Cardiac fibroblast (primary cell): ENCODE data around the gene CYP11A1.

Experiments
- DNase-seq, 2 donors: peaks; one replicate each; pipeline versions ENCODE4 v3.0.0 to v3.0.0-alpha.2; 2010; ENCODE audit warnings: low read depth in 2 of 2
- H3K4me3 ChIP-seq, 2 donors: replicated peaks in 1 of 2; 1 replicate in 1 of 2; 2 replicates in 1 of 2; pipeline ENCODE4 v1.5.1; 2011; ENCODE audit warnings: low read depth in 2 of 2, low read length in 2 of 2, mild to moderate bottlenecking in 2 of 2, moderate library complexity in 1 of 2
- TF ChIP-seq, protein P1 (sequence below): IDR thresholded peaks from one replicate; pipeline ENCODE4 v1.5.1; 2011; ENCODE audit warnings: low read depth, mild to moderate bottlenecking, low read length, inconsistent platforms

The CYP11A1 gene

GRCh38 chr15:74301583-74302361, 65.7 kb downstream of the CYP11A1 start:
- no peak for DNase-seq

GRCh38 chr15:74300057-74300795, 67.2 kb downstream of the CYP11A1 start:
- no peak for DNase-seq
- no peak overlapping the region for H3K4me3 ChIP-seq
- TF ChIP-seq, protein P1, sequence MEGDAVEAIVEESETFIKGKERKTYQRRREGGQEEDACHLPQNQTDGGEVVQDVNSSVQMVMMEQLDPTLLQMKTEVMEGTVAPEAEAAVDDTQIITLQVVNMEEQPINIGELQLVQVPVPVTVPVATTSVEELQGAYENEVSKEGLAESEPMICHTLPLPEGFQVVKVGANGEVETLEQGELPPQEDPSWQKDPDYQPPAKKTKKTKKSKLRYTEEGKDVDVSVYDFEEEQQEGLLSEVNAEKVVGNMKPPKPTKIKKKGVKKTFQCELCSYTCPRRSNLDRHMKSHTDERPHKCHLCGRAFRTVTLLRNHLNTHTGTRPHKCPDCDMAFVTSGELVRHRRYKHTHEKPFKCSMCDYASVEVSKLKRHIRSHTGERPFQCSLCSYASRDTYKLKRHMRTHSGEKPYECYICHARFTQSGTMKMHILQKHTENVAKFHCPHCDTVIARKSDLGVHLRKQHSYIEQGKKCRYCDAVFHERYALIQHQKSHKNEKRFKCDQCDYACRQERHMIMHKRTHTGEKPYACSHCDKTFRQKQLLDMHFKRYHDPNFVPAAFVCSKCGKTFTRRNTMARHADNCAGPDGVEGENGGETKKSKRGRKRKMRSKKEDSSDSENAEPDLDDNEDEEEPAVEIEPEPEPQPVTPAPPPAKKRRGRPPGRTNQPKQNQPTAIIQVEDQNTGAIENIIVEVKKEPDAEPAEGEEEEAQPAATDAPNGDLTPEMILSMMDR: no peak

More at GRCh38 chr15:74301583-74302361, 65.7 kb downstream of the CYP11A1 start:
- TF ChIP-seq, protein P1: no peak
- no peak overlapping the region for H3K4me3 ChIP-seq

DNA sequence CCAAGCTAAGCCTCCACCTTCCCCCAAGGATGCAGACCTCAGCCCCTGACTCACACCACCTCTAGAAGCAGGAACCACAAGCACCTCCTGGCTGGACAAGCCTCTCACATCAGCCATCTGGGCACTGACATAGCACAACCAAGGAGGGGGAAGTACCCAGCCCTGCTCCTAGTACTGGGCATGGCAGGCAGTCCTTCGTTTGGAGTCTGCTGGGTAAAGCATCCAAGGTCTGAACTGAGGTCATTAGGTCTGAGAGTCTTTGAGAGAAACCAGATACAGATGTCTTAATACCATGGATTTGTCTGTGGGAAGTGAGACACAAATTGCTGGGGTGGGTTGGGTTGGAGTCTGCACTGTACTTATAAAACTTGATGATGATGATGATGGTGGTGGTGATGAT, 69.6 kb downstream of the CYP11A1 start:
- TF ChIP-seq, protein P1: no peak
- no peak overlapping the region for H3K4me3 ChIP-seq
- DNase-seq: no peak

- no peak overlapping the region for H3K4me3 ChIP-seq
- DNase-seq: no peak
- TF ChIP-seq, protein P1: no peak
These were observed 71.6 kb downstream of the CYP11A1 start for GRCh38 chr15:74295800-74296199.

DNA sequence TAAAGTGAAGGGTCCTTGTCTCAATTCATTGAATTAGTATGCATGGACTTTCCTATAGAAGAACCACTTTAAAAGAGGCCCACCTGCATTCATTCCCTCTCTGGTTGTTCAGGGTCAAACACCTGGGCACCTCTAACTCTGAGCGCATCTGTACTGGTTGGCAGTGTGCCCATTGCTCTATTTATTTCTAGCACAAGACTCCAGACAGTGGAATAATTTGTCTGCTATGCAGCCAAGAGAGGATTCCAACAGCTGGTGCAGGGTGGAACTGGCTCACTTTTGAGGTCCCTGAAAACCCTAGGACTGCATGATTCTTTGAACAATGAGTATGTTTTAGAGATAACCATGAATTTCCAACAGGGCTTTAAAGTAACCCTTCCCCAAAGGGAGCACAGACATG, 73.4 kb downstream of the CYP11A1 start:
- no peak overlapping the region for H3K4me3 ChIP-seq
- DNase-seq: no peak
- TF ChIP-seq, protein P1: no peak

DNA sequence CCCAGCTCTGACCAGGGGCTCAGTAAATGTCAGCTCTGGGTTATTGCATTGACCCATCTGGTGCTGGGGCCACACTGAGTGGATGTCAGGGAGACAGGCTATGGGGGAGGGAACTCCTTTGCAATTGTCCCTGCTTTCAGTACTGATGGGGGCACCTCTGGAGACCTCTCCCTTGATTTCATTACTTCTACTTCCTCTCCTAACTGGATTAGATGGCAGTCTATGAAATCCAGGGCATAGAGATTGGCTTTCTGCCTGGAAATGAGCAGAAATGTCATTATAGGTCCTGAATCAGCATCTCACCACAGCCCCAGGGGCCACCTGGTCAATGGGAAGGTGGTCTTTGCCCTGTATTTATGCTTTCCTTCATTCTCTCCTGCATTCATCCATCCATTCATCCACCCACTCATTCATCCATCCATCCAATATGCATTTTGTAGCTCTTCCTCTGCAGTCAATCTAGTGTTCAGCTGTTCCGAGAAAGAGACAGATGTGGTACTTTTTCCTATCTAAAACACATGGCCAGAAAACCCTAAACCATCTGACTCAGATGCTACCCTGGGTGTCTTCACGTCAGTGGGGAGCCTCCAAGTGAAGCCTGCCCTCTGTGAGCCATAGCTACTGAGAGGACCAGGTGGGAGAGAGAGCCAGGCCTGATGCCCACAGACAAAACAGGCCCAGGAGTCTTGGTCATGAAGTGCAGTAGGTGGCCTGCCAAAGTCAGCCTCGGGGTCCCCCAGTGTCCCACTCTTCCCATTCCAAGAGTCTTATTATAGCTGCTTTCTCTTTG, 74.2 kb downstream of the CYP11A1 start:
- no peak for DNase-seq
- TF ChIP-seq, protein P1: no peak
- no peak overlapping the region for H3K4me3 ChIP-seq
